ENCODE data around the gene PTGFRN. TPM values are rescaled to one million over a fixed set of nuclear protein-coding genes. Genes with fewer than 3 reads are reported as not detected.

The PTGFRN gene
- total and polyA plus RNA-seq, 9 donors = 22.9 to 106 (median 65.8) TPM

DNA sequence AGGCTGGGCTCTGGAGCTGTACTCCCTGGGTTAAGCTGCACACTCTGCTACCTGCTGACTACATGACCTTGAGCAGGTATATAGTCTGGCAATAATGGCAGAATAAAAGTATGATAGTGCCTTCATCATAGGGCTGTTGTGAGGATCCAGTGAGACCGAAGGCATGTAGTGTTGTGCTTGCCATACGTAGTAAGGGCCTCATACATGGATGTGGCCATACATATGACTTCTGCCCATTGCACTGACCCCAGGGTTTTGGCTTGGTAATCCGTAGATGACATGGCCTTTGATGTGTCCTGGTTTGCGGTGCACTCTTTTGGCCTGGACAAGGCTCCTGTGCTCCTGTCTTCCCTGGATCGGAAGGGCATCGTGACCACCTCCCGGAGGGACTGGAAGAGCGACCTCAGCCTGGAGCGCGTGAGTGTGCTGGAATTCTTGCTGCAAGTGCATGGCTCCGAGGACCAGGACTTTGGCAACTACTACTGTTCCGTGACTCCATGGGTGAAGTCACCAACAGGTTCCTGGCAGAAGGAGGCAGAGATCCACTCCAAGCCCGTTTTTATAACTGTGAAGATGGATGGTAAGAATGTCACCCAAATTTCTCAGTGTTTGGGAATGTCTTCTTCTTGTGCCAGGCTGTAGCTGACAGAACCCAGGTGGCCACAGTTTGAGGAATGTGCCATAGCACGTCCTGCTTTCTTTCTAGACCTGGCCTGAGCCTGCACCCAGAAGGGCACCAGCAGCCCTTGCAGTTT is 74.9 kb downstream of the PTGFRN start:
- Histone ChIP-seq H3K36me3 (no peaks in the 10 kb centered on the region), H3K4me1 (ENCODE audit: insufficient read depth) (peaks cover 10% of the 10 kb centered on the region), H3K27me3 (no peaks in the 10 kb centered on the region), H3K9me3 (no peaks in the 10 kb centered on the region), H3K27ac (no peak overlapping the region), H3K4me3 (no peak overlapping the region)
- no peak for DNase-seq
- TF ChIP-seq POLR2A (IDR thresholded peaks at IDR 0.05) (no peak), EP300 (IDR thresholded peaks at IDR 0.05) (no peak)
- TF ChIP-seq, protein P1, sequence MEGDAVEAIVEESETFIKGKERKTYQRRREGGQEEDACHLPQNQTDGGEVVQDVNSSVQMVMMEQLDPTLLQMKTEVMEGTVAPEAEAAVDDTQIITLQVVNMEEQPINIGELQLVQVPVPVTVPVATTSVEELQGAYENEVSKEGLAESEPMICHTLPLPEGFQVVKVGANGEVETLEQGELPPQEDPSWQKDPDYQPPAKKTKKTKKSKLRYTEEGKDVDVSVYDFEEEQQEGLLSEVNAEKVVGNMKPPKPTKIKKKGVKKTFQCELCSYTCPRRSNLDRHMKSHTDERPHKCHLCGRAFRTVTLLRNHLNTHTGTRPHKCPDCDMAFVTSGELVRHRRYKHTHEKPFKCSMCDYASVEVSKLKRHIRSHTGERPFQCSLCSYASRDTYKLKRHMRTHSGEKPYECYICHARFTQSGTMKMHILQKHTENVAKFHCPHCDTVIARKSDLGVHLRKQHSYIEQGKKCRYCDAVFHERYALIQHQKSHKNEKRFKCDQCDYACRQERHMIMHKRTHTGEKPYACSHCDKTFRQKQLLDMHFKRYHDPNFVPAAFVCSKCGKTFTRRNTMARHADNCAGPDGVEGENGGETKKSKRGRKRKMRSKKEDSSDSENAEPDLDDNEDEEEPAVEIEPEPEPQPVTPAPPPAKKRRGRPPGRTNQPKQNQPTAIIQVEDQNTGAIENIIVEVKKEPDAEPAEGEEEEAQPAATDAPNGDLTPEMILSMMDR (IDR thresholded peaks at IDR 0.05) = no peak
- intact Hi-C loops (cut with DNase I) = no loop called here
- WGBS, 3 donors = 94 to 96% (median 95%) methylated on average over 14 of the region's 14 CpGs

DNA sequence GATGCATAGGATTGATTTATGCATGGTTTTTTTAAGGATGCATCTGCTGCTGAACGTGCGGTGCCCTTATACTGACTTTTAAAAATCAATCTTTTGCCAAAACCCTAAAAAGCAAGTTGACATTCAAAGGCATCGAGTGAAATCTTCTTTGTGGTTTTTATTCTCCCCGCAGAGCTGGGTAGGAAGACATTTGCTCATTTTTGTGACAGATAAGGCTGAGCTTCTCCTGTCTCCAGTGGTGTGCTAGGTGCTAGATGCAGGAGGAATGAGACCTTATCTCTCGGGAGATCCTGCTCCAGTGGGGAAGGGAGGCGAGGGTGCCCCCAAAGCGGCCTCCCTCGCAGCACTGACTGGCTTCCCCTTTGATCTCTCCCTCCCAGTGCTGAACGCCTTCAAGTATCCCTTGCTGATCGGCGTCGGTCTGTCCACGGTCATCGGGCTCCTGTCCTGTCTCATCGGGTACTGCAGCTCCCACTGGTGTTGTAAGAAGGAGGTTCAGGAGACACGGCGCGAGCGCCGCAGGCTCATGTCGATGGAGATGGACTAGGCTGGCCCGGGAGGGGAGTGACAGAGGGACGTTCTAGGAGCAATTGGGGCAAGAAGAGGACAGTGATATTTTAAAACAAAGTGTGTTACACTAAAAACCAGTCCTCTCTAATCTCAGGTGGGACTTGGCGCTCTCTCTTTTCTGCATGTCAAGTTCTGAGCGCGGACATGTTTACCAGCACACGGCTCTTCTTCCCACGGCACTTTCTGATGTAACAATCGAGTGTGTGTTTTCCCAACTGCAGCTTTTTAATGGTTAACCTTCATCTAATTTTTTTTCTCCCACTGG is 76.9 kb downstream of the PTGFRN start:
- no peaks in the 10 kb centered on the region for H3K9me3 ChIP-seq
- 86 to 88% (median 87%) methylated on average over 29 of the region's 29 CpGs for WGBS, 3 donors
- no peak for DNase-seq
- H3K27ac ChIP-seq = no peak overlapping the region
- no peaks in the 10 kb centered on the region for H3K36me3 ChIP-seq
- H3K27me3 ChIP-seq = no peaks in the 10 kb centered on the region
- TF ChIP-seq, protein P1 (IDR thresholded peaks at IDR 0.05) = no peak
- no peak for TF ChIP-seq POLR2A (IDR thresholded peaks at IDR 0.05)
- no peak overlapping the region for H3K4me3 ChIP-seq
- H3K4me1 ChIP-seq (ENCODE audit: insufficient read depth) = peaks cover 10% of the 10 kb centered on the region
- intact Hi-C loops (cut with DNase I) = no loop called here

DNA sequence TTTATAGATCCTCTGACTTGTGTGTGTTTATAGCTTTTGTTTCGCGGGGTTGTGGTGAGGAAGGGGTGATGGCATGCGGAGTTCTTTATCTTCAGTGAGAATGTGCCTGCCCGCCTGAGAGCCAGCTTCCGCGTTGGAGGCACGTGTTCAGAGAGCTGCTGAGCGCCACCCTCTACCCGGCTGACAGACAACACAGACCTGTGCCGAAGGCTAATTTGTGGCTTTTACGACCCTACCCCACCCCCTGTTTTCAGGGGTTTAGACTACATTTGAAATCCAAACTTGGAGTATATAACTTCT is 77.5 kb downstream of the PTGFRN start:
- 89 to 92% (median 91%) methylated on average over 11 of the region's 11 CpGs for WGBS, 3 donors

DNA sequence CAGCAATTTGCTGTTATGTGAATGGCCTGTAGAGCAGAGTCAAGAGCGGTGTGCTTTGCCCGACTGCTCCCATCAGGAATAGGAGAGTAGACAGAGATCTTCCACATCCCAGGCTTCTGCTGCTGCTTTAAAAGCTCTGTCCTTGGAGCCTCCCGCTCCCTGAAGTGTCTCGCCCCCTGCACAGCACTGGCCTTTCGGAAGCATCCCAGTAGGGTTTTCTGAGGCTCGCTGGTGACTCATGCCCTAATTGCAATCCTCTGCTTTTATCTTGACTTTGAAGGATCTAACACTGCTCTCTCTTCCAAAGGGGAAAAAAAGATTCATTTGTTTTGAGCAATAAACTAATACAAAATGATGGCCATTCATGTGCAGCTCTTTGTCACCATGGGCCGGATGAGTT is 78.5 kb downstream of the PTGFRN start:
- DNase-seq = peak in 1 of 5 donors; percentile 29
- intact Hi-C loops (cut with DNase I) = no loop called here
- Histone ChIP-seq H3K27me3 (no peaks in the 10 kb centered on the region), H3K4me1 (ENCODE audit: insufficient read depth) (peaks cover 4% of the 10 kb centered on the region), H3K9me3 (no peaks in the 10 kb centered on the region), H3K36me3 (no peaks in the 10 kb centered on the region), H3K4me3 (no peak overlapping the region), H3K27ac (no peak overlapping the region)
- 54 to 58% (median 56%) methylated on average over 7 of the region's 7 CpGs for WGBS, 3 donors
- TF ChIP-seq, protein P1 (IDR thresholded peaks at IDR 0.05) = no peak
- TF ChIP-seq EP300 (IDR thresholded peaks at IDR 0.05) (no peak), POLR2A (IDR thresholded peaks at IDR 0.05) (no peak)

More for the DNA sequence above, 77.5 kb downstream of the PTGFRN start:
- H3K4me1 ChIP-seq (ENCODE audit: insufficient read depth) = peaks cover 10% of the 10 kb centered on the region
- no peak overlapping the region for H3K4me3 ChIP-seq
- no peaks in the 10 kb centered on the region for H3K27me3 ChIP-seq
- TF ChIP-seq POLR2A (IDR thresholded peaks at IDR 0.05) (no peak), EP300 (IDR thresholded peaks at IDR 0.05) (no peak)
- TF ChIP-seq, protein P1 (IDR thresholded peaks at IDR 0.05) = no peak
- H3K9me3 ChIP-seq = no peaks in the 10 kb centered on the region
- H3K36me3 ChIP-seq = no peaks in the 10 kb centered on the region
- DNase-seq = no peak
- intact Hi-C loops (cut with DNase I) = no loop called here
- no peak overlapping the region for H3K27ac ChIP-seq
